Measurements from ENCODE around the gene GALNT10. TPM values are rescaled to one million over a fixed set of nuclear protein-coding genes. Genes with fewer than 3 reads are reported as not detected.

GALNT10 gene
- total and polyA plus RNA-seq, 9 of the 15 experiments (the other 6 are each of a cell fraction or from before 2014, with no cell fraction given): 4.6 to 37.1 (median 13.3) TPM

DNA sequence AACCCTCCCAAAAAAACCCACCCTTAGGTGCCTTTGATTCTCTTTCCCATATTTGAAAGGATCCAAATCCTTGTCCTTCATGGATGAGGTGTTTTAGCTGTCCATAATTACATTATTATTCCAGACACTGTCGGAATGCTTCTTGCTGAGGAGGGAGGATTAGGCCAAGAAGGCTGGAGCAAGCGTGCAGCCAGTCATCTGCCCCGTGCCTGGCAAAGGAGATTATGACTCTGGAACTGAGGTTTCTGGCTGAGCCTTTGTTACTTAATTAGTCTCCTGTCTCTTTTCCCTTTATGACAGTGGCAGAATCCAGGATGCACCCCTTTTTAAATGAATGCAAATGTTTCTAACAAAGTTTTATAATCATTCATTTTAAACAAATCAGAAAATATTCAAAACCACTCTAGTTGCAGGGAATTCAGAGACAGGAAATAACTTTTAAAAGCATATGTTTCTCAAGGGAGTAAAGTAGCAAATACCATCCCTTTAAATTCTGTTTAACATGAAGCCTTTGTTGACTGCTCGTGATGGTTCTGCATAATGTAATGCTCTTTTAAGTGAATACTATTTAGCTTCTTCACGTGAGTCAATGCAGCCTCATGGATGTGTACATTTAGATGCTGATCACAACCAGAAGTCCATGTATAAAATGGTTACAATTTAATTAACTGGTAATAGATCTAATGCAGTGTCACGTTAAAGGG lies 69.8 kb downstream of the GALNT10 start:
- Histone ChIP-seq H3K27me3 (ENCODE audit: control insufficient read depth in 2 of 2, insufficient read depth in 2 of 2, low read length in 2 of 2) (no peaks in the 10 kb centered on the region), H3K4me3 (no peak overlapping the region), H3K9ac (ENCODE audit: insufficient read depth in 1 of 2, low read depth in 2 of 2, low read length in 2 of 2) (no peak overlapping the region), H3K27ac (ENCODE audit: extremely low read depth, low read depth, low read length) (no peak overlapping the region), H3K9me3 (replicated peaks; ENCODE audit: control insufficient read depth, insufficient read depth, low read depth, low read length) (no peaks in the 10 kb centered on the region), H4K20me1 (replicated peaks; ENCODE audit: control insufficient read depth, insufficient read depth, low read length) (no peaks in the 10 kb centered on the region), H3K4me2 (ENCODE audit: insufficient read depth, low read length) (no peak overlapping the region), H3K36me3 (ENCODE audit: control insufficient read depth, insufficient read depth, low read length) (no peaks in the 10 kb centered on the region), H3K79me2 (ENCODE audit: control insufficient read depth, insufficient read depth, low read length) (no peaks in the 10 kb centered on the region), H3K9me1 (ENCODE audit: control insufficient read depth, insufficient read depth, low read length) (no peaks in the 10 kb centered on the region), H2AFZ (ENCODE audit: low read depth, low read length) (no peak overlapping the region), H3K4me1 (replicated peaks in 1 of 2; ENCODE audit: control insufficient read depth in 2 of 2, insufficient read depth in 2 of 2, low read length in 2 of 2) (no peaks in the 10 kb centered on the region)
- BruUV-seq (replicated peaks): no TSS peak
- ChIA-PET POLR2A (interaction anchor here (0.9 kb wide), 1 partner anchor 16 kb away, joined by 4 read pairs; no protein-coding TSS in a partner anchor), CTCF (ENCODE audit: low intra/inter-chr PET ratio) (no interaction called here)
- ATAC-seq (no peak), FAIRE-seq (no peak), DNase-seq (ENCODE audit: extremely low read depth in 1 of 4, low spot score in 3 of 4) (no peak)
- intact Hi-C loops (cut with micrococcal nuclease): no loop called here
- TF ChIP-seq FUS (optimal IDR thresholded peaks at IDR 0.05; ENCODE audit: low read depth, low read length): no peak
- no peak for TF ChIP-seq NR2C2 (CRISPR knock-in tag; IDR thresholded peaks at IDR 0.05)
- TF ChIP-seq NR2C2 (tag; IDR thresholded peaks at IDR 0.05): no peak
- TF ChIP-seq, protein P1, sequence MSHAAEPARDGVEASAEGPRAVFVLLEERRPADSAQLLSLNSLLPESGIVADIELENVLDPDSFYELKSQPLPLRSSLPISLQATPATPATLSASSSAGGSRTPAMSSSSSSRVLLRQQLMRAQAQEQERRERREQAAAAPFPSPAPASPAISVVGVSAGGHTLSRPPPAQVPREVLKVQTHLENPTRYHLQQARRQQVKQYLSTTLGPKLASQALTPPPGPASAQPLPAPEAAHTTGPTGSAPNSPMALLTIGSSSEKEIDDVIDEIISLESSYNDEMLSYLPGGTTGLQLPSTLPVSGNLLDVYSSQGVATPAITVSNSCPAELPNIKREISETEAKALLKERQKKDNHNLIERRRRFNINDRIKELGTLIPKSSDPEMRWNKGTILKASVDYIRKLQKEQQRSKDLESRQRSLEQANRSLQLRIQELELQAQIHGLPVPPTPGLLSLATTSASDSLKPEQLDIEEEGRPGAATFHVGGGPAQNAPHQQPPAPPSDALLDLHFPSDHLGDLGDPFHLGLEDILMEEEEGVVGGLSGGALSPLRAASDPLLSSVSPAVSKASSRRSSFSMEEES (CRISPR knock-in tag; IDR thresholded peaks at IDR 0.05): no peak
- no peak for TF ChIP-seq FIP1L1 (IDR thresholded peaks at IDR 0.05; ENCODE audit: low read depth, low read length, poor library complexity, severe bottlenecking)
- TF ChIP-seq, protein P2, sequence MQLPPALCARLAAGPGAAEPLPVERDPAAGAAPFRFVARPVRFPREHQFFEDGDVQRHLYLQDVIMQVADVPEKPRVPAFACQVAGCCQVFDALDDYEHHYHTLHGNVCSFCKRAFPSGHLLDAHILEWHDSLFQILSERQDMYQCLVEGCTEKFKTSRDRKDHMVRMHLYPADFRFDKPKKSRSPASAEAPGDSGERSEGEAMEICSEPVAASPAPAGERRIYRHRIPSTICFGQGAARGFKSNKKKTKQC (CRISPR knock-in tag; IDR thresholded peaks at IDR 0.05): no peak
- TF ChIP-seq CCNT2 (IDR thresholded peaks at IDR 0.05; ENCODE audit: borderline replicate concordance, extremely low read depth, insufficient read length, low read depth, low read length): no peak
- no peak for TF ChIP-seq ZKSCAN8 (CRISPR knock-in tag; IDR thresholded peaks at IDR 0.05)
- in situ Hi-C loops (cut with MboI): no loop called here
- 44% methylated on average over 6 of the region's 6 CpGs for WGBS (ENCODE audit: insufficient coverage, low coverage, missing lambda C conversion rate)

All from K562 (cell line).